C1 segment of cervical spinal cord (tissue), 14 donors: ENCODE results near the gene PHF8.

Experiments used
- DNase-seq, 14 donors: peaks; one replicate each; lab custom pipeline; 2025; lab: John Stamatoyannopoulos, UW

Gene PHF8

DNA sequence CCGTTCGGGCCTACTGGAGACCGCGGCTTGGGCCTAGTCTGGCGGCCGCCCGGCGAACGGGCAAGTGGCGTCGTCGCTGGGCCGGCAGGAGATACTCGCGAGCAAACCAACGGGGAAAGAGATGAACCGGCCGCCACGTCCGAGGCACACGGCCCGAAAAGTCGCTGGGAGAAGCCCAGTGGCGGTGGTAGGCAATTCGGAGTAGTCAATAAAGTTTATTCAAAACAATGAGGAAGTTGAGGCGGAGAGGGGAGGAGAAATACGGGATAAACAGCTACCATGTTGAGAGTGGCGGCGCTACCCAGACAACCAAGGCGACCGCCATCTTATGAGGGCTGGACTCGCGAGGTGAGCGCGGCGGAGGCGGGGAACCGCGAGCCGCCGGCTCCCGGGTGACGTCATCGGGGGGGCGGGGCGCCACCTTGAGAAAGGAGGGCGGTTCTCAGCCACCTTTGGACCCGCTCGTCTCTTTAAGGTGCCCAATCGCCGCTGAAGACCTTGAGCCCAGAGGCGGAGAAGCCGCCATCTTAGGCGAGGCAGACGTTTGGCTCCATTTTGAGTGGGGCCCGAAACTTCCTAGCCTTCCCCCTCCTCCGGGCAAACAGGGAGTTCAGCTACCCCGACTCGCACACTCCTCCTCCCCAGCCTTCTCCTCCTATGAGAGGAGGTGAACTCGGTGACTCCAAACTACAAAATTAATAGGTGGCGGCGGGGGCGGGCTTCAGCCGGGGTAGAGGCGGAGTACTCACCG, at the start of gene PHF8:
TSS of gene PHF8 (minus strand) at position 348 of the 751 bp plus-strand sequence. CDS start 1,745 bp downstream, outside the sequence.
- DNase-seq: peak; percentile 21 to 95 (median 79)

DNA sequence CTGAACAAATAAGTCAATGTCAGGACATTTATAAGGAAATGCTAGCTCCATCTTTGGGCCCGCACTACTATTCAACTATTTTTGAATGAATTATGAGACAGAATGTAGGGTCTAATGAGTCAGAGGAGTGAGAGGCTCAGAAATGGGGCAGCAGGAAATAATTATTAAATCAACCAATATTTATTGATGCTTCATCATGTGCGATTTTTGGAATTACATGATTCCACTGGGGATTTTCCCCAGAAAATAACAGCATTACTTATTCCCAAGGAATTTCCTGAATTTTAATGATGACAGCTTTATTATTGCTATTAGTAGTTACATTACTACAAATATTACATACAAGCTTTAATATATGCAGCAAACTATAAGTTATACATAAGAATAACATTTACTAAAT, 49.3 kb upstream of the PHF8 start:
- no peak for DNase-seq

DNA sequence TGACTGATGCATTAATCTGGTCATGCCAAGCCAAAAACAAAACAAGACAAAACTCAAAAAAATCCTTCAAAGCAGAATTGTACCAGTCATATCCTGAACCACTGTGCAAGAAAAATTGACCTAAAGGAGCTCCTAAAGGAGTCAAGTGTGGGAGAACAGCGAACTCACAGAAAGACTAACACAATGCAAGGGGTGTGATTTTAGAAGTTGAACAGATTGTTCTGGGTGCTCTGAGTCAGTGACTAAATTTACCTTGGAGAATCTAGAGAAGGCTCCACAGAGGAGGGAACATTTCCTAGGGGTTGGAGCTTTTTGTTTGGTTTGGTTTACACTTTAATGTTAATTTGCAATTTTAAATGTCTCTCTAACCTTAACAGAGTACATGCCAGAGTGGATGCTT, 48.9 kb upstream of the PHF8 start:
- DNase-seq: no peak

DNA sequence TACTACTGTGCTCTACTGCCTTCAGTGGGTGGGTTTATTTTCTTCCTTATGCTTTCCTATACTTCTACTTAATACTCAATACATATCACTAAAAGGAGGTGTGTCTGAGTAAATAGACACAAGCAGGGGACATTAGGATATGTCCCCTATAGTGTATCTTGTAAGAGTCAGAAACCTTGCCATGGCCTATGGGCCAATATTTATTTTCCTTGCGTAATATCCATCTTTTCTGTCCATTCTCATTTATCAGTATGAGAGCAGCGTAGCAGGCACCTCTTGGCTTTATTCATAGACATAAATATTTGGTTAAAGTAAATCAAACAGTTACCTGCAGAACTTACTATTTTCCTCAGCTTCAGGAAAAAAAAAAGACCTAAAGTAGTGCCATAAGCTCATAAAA, 46.6 kb upstream of the PHF8 start:
- no peak for DNase-seq

DNA sequence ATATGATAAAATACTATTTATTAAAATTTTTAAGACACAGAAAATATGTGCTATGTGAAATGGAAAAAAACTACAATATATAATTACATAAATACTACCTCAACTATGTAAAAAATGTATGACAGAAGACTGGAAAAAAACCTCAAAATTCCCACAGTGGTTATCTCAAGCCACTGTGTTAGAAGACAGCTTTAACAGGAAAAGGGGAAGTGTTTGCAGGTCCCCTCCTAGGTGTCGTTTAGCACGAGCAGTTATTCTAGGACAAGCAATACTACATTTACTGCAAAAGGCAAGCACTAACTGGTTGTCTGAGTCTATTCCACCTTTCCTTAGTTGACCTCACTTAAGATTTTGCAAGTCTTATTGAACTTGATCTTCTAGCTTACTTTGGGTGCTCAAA, 44.9 kb upstream of the PHF8 start:
- DNase-seq: no peak

DNA sequence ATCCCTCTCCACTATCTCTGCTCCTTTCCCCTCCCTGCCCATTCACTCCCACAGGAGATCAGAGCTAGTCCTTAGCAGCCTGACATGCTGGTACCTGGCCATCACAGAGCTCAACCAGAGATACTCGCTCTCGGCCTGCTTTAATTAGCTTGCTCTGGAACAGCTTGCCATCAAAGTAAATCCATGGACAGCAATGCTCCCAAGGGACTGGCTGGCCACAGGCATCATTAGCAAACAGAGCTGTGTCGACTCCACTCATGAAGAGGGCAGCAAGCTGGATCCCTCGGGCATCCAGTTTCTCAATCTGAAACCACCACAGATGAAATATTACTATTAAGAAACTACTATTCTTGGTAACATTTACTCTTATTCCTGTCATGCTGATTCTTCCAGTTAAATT, 43.4 kb upstream of the PHF8 start:
- no peak for DNase-seq

DNA sequence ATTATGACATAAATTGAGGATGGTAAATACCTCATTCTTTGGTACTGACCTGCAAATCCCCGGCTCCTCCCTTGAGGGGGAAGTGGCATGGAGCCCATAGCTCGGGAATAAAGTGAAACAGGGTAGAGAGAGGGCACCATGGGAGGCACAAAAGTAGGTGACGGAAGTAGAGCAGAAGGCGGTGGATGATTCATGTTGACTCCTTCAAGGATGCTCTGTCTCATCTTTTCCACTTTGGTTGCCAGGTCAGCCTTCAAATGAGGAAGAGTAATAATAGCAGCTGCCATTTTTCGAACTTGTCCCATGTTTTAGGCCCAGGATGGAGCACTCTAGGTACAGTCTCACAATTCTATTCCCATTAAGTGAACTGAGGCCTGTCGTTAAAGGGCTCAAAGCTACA, 41.4 kb upstream of the PHF8 start:
- DNase-seq: no peak

DNA sequence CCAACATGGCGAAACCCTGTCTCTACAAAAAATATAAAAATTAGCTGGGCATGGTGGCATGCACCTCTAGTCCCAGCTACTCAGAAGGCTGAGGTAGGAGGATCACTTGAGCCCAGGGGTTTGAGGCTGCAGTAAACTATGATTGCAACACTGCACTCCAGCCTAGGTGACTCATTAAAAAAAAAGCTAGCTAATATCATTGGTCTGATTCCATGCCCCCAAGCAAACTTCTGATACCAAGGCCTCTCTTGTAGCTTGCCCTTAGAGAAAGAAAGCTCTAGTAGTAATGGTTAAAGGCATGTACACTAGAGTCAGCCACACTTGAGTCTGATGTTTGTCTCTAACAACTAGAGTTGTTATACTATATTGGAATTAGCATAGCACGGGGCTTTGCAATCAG, 32.6 kb upstream of the PHF8 start:
- no peak for DNase-seq

DNA sequence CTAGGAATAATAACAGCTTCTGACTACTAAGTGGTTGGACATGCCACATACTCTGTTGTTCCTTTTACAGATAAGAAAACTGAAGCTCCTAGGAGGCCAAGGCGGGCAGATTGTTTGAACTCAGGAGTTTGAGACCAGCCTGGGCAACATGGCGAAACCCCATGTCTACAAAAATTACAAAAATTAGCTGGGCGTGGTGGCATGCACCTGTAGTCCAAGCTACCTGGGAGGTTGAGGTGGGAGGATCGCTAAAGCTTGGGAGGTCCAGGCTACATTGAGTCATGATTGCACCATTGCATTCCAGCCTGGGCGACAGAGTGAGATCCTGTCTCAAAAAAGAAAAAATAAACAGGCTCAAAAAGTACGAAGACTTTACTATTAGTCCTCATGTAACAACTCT, 30.6 kb upstream of the PHF8 start:
- DNase-seq: no peak

DNA sequence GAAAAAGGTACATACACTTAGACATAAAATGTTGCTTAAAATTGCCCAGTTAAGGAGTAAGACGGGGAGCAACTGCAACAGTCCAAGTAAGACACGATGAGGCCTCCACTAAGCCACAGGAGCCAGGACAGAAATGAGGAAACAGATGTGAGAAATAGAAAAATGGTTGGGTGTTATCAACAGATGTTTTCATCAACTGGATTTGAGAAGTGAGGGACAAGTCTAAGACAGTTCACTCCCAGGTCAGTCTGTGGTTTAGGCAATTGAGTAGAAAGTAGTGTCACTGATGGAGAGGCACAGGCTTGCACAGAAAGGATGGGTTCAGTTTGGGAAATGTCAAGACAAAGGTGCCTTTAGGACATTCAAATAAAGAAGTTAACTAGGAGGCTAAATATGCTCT, 23.5 kb upstream of the PHF8 start:
- DNase-seq: no peak

DNA sequence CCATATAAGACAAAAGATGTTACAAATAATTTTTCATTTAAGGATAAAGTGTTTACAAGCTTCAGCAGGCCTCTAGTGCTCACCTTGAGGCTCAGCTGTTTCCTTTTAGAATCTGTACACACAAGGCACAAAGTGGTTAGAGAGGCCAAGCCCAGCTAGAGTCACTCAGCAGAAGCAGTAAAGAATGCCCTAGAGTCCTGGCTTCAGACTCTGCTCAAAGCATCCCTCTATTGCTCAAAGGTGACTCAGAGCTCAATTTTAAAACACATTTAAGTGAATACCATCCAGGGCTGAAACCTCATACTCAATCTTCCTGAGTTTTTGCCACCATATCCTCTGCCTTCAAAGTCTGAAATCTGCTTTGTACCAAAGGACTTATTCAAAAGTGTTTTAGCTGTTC, 22.6 kb upstream of the PHF8 start:
- DNase-seq: no peak

DNA sequence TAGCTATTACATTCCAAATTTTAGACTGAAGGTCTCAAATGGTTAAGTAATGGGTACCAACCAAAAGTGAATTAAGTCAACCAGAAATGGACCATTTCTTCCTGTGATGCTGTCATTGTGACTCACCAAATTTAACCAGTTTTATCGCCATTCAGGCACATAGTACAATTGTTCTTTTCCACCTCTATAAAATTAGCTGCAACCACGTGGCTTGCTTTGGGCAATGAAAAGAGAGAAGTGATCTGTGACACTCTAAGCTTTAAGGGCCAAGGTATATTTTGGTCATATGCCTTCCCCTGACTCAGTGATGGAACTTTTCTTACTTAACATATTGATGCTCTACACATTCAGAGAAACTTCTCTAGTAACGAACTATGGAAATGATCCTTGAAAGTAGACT, 20.3 kb upstream of the PHF8 start:
- DNase-seq: no peak

DNA sequence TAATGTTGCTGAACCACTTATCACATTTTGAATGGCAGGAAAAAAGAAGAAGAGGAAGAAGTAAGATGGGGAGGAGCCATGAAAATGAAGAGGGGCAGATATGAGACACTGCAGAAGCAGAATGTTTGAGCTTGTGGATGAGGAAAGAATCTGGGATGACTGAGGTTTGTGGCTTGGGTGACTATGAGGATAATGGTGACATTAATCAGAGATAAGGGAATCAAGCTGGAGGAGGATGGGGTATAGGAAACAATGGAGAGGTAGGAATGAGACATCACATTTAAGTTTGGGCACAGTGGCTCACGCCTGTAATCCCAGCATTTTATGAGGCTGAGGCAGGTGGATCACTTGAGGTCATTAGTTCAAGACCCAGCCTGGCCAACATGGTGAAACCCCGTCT, 19.1 kb upstream of the PHF8 start:
- no peak for DNase-seq

DNA sequence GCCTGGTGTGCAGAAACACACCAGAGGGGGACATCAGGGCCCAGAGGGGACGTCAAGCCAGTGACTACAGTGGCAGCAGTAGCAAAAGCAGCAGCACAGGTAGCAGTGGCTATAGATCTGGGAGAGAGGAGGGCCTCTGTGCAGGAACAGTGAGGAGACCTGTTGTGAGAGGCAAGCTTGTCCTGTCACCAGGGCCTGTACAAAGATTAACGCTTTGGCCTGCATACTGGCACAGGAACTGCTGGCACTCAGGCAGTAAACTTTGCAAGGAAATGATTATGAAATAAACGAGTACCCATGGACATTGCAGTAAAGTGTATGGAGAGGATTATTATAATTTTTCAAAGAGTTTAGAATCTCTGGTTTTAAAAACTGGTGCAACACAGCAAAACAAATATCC, 5.5 kb upstream of the PHF8 start:
- DNase-seq: no peak

DNA sequence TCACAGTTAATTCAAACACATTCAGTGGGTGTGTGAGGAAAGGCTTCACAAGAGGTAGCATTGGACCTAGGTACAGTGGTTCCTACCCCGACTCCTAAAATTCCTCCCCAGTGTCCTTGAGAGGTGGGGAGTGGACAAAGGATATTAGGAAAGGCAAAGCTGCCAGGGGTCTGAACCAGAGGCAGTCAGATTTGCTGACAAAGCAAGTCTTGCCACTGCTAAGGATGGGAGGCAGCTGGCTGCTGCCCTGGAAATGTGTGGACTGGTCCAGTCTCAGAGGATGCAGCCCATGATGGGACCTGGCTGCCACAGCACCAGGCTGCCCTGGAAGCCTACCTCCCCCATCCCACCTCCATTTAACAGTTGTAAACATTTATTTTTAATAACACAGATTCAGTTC, 4.1 kb upstream of the PHF8 start:
- no peak for DNase-seq

DNA sequence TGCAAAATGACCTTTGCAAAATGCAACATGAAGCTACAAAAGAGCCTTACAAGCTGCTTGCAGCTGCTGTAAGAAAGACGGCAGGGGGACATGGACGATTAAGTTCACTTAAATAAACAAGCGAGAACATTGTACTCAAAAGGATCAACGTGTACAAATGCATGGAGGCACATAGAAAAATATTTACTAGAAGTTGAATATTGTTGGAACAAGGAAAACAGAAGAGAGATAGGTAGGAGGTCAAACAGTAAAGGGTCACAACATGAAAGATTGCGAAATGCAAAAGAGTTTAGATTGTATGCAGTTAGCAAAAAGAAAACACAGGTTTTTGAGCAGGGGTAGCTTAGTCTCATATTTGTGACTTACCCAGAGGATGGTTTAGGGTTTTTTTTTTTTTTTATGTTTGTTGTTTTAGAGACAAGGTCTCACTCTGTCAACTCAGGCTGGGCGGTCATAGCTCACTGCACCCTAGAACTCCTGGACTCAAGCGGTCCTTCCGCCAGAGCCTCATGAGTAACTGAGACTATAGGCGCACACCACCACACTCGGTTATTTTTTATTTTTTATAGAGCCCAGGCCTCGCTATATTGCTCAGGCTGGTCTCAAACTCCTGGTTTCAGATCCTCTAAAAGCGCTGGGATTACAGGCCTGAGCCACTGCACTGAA, 1.4 kb upstream of the PHF8 start:
- DNase-seq: no peak

DNA sequence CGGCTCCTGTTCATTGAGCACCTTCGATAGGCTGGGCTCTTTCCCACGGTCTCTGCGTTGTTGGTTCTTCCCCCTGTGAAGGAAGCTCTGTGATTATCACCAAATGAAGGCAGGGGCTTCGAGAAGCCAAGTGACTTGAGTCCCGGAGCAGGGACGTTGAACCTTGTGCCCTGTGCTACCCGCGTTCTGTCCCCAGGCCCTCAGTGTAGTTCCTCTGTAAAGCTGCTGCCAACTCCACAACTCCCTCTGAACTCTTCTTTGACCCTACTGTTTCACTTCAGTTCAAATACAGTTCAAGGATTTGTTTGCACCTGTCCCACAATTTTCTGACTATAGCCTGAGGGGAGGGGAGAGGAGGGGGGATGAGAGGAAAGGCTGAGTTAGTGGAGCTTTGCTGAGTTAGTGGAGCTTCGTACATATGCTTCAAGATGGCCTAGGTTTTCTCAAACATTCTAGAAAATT, 635 bp upstream of the PHF8 start:
- DNase-seq: peak in 2 of 14 donors; percentile 41 to 56

DNA sequence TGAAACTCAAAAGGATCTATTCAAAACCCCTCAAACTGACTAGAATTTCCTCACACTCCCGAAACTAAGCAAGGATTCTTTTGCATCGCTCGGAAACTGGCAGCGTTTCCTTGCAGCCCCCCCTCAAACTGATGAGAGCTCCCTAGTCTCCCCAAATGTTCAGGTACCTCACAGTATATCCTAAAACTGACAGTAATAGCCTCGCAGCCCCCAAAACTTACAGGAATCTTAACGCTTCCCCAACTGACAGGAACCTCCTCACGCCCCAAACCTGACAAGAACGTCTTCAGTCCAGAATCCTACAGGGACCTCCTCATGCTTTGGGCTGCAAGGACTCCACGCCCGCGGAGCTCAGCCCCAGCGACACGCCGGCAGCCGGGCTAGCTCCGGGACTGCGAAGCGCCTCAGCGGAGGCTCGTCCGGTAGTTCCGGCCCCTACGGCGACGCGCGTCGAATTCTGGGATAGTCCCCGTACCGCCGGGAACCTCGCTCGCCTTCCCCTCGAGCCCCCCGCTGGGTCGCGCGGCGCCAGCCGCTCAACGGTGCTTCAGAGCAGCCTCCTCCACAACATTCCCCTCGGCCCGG, 640 bp downstream of the PHF8 start:
- DNase-seq: peak in 11 of 14 donors; percentile 2 to 66 (median 47)

DNA sequence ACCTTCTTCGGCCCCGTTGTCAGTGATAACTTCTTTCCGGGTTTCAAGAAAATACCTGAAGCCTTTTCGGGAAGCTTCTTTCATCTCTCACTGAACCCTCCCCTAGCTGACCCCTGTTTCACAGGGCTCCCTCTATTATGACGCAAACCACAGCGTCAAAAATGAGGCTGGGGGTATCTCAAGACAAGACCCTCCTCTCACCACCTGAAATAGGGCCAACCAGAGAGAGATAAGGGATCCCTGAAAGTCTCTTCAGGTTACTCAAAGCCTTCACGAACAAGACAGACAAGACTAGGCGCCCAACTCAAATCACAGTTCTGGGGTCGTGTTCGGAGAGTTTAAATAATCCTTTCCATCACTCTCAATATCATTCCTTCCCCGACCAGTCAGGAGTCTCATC, 1.2 kb downstream of the PHF8 start:
- DNase-seq: peak in 3 of 14 donors; percentile 17 to 36 (median 29)

DNA sequence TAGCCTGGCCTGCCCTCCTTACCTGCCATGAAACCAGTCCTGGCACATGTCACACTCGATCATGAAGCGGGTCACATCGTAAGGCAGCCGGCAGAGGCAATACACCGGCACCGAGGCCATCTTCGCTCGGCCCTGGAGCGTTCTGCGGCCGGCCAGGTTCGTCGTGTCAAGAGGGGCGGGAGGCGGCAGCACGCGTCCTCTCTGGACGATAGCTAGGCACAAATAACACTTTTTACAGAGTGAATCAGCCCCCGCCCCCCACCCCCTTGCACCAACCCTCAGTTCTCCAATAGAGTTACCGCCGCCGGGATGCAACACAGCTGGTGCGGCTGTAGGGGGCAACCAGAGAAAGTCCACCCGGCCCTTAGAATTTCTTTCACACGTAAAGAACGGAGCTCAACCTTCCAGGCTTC, 1.7 kb downstream of the PHF8 start:
- DNase-seq: peak in 7 of 14 donors; percentile 1 to 39 (median 19)

DNA sequence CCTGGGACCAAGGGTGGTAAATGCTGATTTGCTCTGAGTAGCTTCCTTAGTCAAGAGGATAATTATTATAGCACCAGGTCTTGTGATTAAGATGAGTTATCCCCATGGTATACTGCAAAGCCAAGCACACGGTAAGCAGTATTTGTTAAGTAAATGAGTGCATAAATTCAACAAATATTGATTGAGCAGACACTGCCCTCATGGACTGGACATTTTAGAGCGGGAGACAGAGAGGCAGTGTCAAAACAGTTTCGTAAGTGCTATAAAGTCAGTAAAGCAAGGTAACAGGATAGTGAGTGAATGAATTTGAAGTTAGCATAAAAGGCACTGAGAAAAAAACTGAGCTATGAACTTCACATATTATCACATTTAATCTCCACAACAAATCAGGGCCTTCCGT, 13.9 kb downstream of the PHF8 start:
- no peak for DNase-seq

DNA sequence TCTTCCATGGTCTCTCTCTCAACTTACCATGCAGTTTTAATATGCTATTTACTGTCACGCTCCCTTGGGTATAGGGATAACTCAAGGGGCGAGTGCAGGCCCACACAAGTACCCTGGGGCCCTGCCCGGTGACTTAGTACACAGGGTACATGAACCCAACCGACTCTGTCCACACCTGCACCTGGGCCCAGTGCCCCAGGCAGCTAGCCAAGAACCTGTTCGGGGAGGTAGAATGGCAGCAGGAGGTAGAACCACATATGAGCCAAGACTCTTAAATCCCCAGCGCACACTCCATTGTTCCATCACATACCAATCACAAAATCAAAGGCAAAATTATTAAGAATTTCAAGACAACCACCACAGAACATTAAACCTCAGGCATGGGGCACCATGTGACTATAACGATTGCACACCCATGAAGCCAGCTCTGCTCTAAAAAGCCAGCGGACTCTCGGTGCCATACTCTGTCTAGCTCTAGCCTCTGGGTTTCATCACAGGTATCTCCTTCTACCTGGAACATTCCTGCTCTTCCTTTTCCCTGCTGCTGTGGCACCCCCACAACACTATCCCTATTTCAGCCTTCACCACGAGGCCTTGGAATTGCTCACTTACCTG, 14.6 kb downstream of the PHF8 start:
- no peak for DNase-seq
